HL-60/S4 (cell line): ENCODE results near the gene COL4A2.

ENCODE experiments used
- in situ Hi-C: fragments of 300-500 bp; cut with MboI; formaldehyde crosslinking; loops from 2 replicates; pipeline ENCODE4 v1.14.3; 2022; ENCODE audit warnings: low sequenced_read_pairs

Gene COL4A2

DNA sequence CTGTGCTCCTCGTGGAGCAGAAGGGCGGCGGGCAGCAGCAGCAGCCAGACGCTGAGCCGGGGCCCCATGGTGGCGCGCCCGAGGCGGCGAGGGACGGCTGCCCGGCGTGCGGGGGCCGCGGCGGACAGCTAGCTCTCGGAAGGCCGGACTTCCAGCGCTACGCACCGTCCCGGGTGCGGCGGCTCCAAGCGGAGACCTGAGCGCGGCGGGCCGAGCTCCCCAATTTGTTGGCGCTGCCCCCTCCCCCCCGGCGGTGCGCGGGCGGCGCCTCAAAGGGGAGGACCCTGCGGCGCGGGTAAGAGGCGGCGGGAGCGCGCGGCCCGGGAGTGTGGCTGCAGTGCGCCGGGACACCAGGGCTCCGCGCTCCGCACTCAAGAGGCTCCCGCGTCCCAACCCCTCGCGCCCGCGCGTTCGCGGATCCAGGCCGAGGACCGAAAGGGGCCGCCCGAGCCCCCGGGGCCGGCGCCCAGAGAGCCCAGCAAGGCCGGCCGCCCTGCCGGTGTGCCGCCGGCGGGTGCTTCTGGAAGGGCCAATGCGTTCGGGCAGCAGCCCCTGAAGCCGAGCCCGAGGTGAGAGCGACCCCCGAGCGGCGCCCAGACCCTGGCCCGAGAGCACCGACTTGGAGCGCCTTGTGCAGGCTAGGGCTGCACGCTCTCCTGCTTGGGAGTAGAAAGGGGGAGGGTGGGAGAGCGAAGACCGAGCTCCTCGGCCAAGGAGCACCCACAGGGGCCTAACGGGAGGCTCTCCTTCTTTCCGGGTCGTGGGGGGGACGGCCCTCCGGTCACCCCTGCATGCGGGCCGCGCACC, at the start of gene COL4A2, which contains the start of gene COL4A1:
TSS of gene COL4A2 (plus strand) at position 325 of the 807 bp plus-strand sequence. CDS start 620 bp downstream, outside the sequence.
TSS of gene COL4A1 (minus strand) at position 198 of the 807 bp plus-strand sequence. CDS start at position 68, 130 bp downstream.
- in situ Hi-C loops = no loop called here

DNA sequence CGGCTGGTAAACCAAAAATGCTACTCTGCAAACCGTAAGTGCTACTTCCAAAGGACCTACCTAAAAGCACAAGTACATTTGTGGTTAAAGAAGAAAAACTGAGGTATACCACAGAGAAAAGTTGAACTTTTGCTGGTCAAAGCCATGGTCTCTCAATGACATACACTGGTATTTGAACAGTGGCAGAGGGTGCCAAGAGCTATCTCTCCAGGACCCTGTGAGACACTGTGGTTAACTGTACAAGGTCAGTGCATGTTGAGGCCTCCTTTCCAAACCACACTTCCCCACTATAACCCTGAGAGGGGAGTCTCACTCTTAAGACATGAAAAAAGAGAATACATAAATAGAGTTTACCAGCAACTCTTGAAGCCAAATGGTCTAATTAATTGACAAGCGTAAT, 49.7 kb upstream of the COL4A2 start:
- in situ Hi-C loops = no loop called here

DNA sequence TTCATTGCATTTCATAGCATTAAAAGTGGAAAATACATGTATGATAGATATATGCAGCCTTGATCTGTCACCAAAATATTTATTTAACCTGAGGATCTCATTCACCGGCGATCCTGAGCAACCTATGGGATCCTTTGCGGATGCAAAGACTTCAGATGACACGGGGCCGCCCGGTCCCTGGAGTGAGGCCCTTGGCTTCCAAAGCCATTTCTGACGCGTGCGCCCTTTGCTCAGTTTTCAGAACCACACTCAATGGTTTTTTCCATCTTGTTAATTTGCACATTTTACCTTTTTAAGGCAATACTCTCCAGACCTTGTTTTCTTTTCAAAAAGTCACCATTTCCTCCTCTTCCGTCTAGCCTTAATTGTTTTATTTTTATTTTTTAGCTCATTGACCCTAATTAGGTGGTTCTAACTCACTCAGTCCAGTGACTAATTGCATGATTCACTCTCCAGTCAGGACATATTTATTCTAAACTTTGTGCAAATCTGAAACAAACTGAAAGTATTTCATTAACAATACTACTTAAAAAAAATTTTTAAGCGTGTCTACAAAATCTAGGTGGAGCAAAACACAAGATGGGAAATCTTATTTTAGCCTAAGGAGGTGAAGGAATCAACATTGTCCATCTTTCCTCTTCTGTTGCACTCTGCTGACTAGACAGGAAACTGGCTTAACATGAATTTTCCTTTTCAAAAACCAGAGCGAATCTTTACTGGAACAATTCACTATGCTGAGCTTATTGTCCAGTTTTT, 48.0 kb upstream of the COL4A2 start:
- in situ Hi-C loops = no loop called here

DNA sequence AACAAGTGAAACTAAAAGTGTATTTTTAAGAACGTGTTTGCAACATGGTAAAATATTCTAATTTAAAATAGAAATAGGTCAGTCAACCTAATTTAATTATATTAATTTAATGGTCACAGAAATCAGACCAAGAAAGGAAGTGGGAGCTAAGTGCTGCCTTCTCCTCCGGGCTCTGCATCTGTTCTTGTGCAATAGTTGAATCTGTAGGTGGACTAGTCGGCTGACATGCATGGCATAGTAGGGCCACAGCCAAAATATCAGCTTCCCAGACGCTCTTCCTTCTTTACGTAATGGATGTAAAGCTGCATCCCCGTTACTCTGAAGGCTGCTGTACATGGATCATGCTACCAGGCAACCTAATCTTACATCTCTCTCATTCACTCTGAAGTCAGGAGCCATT, 47.4 kb upstream of the COL4A2 start:
- in situ Hi-C loops = no loop called here

- in situ Hi-C loops = no loop called here
Observed at GRCh38 chr13:110261166-110262081, 45.7 kb upstream of the COL4A2 start.

- in situ Hi-C loops = no loop called here
Observed at GRCh38 chr13:110262082-110262436, 45.0 kb upstream of the COL4A2 start.

DNA sequence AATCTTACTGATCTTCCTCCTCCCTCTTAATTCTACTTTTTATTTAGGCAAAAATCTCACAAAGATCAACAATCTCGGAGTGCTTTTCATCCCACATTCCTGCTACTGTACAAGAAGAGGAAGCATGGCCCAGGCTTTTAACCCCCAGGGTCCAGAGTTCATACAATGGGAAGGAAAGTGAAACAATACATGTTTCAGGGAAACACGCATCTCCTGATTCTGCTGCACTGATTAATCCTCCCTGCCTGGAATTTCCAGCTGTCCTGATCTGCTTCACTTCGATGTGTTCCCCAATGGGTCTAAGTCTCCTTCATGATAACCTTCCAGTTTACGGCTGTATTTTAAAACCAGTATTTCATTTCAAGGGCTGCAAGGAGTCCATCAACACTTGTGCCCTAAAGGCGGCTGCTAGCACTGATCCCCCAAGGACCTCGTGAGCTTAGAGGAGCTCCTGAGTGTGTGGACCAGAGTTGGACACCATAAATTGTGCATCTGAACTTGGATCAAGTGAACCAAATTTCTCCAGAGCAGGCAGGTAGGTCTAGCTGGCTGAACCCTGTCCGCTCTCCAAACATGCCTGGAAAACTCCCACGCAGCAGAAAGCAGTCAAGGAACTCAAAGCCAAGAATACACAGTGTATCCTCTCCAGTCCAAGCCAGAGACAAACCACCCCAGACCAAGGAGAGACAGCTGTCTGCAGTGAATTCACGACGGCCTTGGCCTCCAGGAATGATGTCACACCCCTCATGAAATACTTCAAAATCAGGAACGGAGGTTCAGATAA, 44.4 kb upstream of the COL4A2 start:
- in situ Hi-C loops = no loop called here

- in situ Hi-C loops = no loop called here
Observed at GRCh38 chr13:110263404-110263803, 43.7 kb upstream of the COL4A2 start.

- in situ Hi-C loops = no loop called here
Observed at GRCh38 chr13:110263888-110264287, 43.2 kb upstream of the COL4A2 start.

DNA sequence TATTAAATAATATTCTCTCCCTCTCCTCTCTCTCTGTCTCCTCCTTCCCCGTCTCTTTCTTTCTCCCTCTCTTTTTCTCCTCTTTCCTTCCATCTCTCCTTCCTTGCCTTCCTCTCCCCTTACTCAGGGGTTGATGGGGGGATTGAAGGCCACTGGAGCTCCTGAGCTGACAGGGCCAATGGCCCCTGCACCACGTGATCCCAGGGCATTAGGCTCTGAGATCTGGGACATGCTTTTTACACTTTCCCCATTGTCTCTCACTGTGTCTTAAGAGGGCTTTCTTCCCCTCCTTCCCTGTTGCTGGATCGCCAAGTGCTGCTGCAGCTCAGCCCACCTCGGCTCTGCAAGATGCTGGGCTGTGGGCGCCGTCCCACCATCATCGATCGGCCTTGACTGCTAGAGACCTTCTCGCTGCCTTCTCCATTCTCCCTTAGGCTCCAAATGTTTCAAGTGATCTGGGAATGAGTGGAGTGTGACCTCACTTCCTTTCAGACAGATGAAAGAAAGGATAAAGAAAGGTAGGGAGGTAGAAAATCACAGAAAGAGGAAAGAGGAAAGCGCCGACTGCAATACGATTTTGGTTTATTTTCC, 42.3 kb upstream of the COL4A2 start:
- in situ Hi-C loops = no loop called here

- in situ Hi-C loops = no loop called here
Observed at GRCh38 chr13:110265341-110265681, 41.8 kb upstream of the COL4A2 start.

DNA sequence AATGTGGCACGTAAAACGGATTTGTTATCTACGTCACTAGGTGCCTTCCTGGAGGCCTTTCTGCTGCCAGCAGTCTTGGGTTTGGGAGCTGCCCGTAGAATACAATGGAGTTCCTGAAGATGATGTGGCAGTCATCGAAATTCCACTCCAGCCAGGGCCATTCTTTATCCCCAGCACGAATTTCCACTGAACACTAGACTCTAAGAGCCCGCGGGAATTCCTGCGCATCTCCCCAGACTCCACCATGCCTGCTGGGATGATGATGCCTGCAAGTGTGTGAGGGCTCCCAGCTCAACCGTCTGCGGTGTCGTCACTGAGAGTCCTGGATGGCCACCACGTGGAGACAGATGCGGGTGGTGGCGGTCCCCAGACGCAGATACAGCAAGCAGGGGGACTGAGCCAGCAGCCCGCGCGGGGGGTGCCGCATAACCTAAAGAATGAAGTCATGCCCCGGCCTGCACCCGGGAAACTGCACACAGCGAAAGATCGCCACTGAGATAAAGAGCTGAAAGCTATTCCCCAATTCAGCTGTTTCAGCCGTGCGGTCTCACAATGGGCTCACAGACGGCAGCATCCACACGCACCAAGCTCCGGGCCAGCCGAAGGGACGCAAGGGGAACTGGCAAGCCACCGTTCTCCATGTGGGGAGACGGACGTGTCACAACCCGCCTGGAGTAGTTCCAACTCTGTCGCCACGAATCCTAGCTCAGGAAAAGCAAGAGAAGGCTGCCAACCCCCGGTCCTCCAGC, 41.2 kb upstream of the COL4A2 start:
- in situ Hi-C loops = no loop called here

- in situ Hi-C loops = no loop called here
Observed at GRCh38 chr13:110266431-110266809, 40.7 kb upstream of the COL4A2 start.

DNA sequence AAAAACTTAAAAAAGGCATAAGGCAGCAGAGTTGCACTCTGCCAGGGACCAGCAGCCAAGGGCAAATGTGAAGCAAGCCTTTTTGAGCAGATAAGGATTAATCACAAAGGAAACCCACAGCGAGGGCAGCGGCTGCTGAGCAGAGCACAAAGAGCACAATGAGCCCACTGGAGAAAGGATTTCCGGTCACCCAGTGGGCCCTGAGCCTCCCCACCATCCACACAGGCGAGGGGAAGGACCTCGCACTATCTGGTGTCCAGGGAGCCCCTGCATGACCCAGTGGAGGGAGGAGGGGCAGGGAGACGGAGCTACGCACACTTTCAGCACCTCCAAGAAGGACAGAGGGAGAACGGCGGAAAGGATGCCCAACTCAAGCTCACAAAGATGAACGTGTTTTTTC, 40.1 kb upstream of the COL4A2 start:
- in situ Hi-C loops = no loop called here

DNA sequence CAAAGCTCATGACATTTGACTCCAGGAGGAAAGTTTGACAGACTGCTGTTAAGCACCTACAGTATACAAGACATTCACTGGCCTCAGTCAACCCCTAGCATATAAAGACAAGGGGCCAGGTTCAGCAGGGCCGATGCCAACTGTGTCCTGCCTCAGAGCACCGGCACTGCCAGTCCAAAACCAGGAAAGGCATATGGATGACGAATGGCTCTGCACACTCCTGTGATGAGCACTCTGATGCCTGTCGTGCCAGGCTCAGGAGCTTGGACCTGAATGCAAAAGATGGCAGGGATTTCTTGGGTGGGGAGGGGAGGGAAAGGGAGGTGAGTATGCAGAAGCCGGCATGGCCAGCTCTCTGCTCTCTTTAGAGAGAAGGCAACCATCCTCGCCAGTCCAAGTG, 39.0 kb upstream of the COL4A2 start:
- in situ Hi-C loops = no loop called here

DNA sequence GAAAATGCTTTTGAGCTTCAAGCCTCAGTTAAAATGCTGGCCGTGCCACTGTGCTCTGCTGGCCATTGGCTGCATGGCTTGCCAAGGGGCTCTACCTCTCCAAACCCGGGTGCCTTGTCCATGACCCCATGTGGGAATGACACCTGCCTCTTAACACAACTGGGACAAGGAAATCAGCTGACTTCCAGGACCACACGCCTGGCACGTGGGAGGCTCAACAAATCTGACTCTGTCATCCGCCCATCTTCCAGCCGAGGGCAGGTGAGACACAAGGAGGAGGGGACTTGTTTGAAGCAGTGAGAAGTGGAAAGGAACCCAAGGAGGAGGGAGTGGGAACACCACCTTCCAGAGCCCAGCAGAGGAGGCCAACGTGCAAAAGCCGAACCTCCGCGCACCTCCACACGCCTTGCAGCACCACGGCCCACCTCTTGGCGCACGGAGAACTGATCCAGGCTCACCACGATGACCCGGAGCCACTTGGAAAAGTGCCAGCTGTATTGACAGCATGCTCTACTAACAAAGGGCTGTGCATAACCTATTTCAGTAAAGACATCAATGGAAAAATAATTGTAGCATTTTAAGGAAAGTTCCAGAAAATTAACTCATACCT, 38.4 kb upstream of the COL4A2 start:
- in situ Hi-C loops = no loop called here

GRCh38 chr13:110269509-110270185, 37.4 kb upstream of the COL4A2 start:
- in situ Hi-C loops = no loop called here

DNA sequence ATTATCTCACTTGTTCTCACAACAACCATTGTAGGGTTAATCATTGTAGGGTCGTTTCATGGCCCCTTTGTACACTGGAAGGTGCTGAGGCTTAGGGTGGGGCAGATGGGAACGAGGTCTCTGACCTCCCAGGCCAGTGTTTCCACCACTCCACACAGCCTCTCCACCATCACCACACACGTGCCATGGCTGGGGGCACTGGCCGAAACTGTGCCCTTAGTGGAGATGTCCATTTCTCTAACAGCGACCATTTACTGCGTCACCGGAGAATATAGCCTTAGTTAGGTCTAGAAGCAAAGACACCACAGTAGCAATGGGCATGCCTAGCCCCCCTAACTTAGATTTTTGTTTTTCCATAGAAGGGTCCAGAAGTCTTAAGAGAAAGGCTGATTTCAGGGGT, 36.6 kb upstream of the COL4A2 start:
- in situ Hi-C loops = no loop called here
